Measurements from ENCODE around the gene FBXO30. TPM values are rescaled to one million over a fixed set of nuclear protein-coding genes. Genes with fewer than 3 reads are reported as not detected.

The FBXO30 gene
- total RNA-seq (2014; rRNA removed; shearing (Covaris generic)) = 7.2 and 8.6 TPM in 2 replicates

DNA sequence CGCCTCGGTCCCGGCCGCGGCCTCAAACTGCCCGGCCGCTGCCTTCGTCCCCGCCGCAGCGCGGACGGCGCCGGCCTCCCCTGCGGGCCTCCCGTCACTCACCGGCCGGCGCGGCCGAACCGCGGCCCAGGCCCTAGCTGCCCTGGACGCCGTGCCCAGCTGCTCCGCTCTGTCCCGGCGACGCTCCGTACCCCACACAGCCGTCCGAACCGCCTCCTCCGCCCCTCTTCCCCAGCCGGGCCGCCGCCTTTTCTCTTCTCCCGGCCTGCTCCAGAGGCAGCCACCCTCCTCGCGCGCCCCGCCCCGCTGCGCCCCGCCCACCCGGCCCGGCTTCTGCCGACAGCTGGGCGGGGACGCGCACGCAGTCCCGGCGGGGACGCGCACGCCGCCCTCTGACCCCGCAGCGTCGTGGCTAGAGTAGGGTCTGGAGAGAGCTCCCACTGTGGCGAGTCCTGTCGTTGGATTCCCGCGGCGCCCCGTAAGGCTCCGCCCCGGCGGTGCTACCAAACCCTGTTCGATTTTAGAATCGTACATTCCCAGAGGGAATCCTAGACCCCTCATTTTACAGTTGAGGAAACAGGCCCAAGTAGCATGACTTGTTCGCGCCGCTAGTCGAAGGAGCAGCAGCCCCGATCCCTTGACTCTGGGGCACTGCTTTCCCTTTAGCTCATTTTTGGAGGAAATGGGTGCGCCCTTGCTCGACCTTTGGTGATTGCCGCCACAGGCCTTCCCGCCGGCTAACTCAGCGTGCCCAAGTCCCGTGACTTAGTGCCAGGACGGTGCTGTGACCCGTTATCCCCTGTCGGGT is at the start of gene FBXO30:
Gene FBXO30, minus strand, starts transcription at position 295 of the 808 bp plus-strand sequence. CDS start 8,390 bp downstream, outside the sequence.
- peak; percentile 59 for DNase-seq (ENCODE audit: low spot score)

- DNase-seq (ENCODE audit: low spot score) = no peak
These were observed 49.5 kb upstream of the FBXO30 start for GRCh38 chr6:145863988-145864616.

DNA sequence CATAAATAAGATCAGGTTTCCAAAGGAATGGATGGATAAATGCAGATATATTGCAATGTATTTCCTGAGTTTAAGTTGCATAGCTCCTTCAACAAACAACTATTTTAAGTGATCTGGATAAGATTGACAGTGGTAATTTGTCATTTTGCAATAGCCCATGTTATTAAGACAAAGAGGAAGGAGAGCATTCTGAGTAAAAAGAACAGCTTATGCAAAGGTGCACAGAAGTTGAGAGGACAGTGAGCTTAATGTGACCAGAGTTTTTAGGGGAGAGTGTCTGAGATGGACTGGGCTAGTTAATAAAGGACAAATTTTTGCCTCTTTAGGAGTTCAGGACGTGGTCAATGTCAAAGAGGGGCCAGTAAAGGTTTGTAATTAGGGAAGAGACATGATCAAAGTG is 48.8 kb upstream of the FBXO30 start:
- DNase-seq (ENCODE audit: low spot score) = no peak

- no peak for DNase-seq (ENCODE audit: low spot score)
These were observed 46.0 kb upstream of the FBXO30 start for GRCh38 chr6:145860562-145860961.

DNA sequence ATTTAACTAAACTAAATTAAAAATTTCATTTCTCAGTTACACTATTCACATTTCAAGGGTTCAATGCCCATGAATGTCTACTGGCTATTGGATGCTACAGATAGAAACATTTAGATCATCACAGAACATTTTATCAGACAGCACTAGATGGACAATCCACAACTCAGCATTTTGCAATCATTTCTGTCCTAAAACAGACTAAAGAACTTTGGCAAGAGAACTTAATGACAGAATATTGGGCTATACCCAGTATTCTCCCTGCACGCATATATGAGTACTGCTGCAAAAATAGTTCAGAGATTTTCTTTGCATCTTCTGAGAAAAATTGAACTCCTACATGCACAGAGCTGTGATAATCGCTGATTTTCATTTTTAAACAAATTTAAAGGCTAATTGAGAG is 36.1 kb upstream of the FBXO30 start:
- no peak for DNase-seq (ENCODE audit: low spot score)

- no peak for DNase-seq (ENCODE audit: low spot score)
These were observed 33.9 kb upstream of the FBXO30 start for GRCh38 chr6:145848541-145848940.

GRCh38 chr6:145845557-145845956 is 31.0 kb upstream of the FBXO30 start:
- DNase-seq (ENCODE audit: low spot score) = no peak

DNA sequence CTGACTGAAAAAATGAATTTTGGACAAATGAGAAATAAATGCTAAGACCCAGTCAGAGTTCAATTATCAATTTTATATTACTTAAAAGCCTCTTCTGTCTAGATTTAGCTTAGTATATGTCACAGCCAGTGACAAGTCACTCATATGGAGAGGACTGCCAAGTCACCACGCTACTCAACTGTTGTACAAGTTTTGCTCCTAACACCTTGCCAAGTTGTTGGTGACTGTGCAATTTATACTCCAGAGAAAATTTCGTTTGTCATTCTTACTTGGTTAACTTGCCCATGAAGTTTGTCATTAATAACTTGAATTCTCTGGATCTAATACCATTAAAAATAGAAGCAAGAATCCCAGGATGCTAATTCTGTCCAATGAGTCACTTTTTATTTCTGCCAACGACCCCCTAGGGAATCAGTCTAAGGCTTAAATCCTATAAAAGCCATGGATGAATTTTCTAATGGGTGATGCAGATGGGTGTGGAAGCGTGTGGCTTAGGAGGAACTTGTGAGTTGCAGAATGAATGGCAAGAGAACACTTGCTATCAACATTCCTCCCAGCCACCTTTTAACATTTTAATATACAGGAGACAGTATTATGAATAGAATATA is 30.4 kb upstream of the FBXO30 start:
- no peak for DNase-seq (ENCODE audit: low spot score)

GRCh38 chr6:145842693-145843546 is 28.3 kb upstream of the FBXO30 start:
- DNase-seq (ENCODE audit: low spot score) = no peak

GRCh38 chr6:145841668-145842067 is 27.1 kb upstream of the FBXO30 start:
- DNase-seq (ENCODE audit: low spot score) = no peak

DNA sequence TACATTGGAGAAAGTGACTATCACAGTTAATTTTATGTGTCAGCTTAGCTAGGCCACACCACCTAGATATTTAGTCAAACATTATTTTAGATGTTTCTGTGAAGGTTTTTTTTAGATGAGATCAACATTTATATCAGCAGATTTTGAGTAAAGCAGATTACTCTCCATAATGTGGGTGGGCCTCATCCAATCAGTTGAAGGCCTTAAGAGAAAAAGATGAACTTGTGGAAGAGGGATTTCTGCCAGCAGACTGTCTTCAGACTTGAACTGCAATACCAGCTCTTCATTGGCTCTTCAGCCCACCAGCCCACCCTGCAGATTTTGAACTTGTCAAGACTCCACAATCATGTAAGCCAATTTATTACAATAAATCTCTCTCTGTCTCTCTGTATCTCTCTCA is 25.1 kb upstream of the FBXO30 start:
- no peak for DNase-seq (ENCODE audit: low spot score)

DNA sequence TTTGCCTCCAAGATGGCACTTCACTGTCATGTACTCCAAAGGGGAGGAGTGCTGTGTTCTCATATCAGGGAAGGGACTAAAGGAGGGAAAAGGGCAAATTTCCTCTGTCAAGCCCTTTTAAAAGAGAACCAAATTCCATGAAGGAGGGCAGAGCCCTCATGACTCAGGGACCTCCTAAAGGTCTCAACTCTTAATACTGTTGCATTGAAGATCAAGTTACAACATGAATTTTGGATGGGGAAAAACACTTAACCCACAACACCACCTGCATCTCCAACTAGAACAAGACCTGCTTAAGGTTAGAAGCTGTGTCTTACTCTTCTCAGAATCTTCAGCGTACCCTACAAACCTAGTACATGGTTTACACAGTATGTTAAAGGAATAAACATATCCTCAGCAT is 23.7 kb upstream of the FBXO30 start:
- DNase-seq (ENCODE audit: low spot score) = no peak

DNA sequence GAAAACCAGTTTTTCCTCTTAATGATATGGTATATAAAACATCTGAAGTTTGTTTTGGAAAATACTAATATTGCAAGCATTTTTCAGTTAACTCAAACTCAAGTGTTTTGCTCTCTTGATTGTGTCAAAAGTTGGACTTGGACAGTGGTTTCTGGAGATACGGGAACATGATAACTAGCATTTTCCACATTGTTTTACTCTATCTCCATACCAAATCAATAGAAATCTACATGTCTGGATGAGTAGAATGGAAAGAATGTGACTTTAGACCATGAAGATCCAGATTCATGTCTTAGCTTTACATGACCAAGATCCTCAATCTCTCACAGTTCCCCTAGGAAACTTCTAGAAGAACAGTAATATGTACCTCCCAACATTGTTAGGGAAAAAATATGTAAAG is 22.2 kb upstream of the FBXO30 start:
- DNase-seq (ENCODE audit: low spot score) = no peak

DNA sequence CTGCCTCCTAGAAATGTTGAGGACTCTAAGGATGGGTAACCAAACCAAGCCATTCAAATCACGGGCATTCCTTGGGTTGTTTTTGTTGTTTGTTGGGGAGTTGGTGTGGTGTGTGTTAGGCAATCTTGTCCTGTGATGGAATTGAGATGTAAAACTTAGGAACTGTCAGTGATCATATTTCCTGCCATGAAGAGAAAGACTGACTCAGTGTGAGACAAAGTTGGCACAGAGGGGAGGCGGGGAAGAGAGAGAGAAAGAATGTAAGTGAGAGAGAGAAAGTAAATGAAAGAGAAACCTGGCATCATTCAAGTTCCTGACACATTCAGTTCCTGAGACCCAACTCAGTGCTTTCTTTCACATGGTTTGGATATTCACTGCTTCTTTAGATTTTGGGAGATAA is 21.6 kb upstream of the FBXO30 start:
- peak; percentile 13 for DNase-seq (ENCODE audit: low spot score)

DNA sequence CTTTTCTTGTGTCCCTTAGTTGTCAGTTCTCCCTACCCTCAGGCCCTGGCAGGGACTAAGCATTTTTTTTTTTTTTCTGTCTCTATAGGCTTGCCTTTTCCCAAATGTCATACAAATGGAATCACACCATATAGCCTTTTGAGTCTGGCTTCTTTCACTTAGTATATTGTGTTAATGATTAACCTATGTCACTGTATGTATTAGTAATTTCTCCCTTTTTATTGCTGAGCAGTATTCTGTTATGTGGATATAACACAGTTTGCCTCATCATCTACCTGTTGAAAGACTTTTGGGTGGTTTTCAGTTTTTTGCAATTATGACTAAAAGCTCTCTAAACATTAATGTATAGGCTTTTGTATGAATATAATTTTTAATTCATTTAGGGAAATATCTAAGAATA is 16.0 kb upstream of the FBXO30 start:
- no peak for DNase-seq (ENCODE audit: low spot score)

DNA sequence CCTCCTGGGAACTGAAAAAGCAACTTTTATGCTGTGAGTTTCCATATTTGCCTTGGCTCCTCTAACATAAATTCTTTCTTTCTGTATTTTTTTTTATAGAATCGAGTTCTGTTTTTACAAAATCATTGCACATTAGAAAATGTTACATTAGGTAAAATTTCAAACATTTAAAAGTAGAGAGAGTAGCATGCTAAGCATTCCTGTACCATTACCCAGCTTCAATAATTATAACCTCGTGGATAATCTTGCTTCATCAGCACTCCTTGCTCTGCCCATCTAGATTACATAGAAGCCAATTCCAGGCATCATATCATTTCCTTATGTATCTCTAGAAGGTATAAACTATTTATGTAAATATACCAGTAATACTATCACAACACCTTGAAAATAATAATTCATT is 15.4 kb upstream of the FBXO30 start:
- no peak for DNase-seq (ENCODE audit: low spot score)

GRCh38 chr6:145829102-145829501 is 14.5 kb upstream of the FBXO30 start:
- no peak for DNase-seq (ENCODE audit: low spot score)

DNA sequence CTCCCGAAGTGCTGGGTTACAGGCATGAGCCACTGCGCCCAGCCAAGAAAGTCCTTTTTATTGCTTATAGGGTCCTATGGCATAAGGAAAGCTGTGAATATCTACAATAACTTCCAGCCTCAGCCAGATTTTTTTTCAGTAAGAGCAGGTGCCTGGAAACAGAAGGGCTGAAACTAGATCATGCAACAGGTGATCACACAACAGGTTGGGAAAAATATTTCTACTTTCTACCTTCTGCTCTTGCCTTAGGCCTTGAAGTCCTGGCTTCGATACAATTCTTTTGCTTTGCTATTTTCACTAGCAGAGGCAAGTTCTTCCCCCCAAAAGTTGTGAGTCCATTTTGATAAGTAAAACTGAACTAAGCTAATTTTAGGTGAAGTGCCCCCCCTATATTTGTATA is 9.7 kb upstream of the FBXO30 start:
- no peak for DNase-seq (ENCODE audit: low spot score)

DNA sequence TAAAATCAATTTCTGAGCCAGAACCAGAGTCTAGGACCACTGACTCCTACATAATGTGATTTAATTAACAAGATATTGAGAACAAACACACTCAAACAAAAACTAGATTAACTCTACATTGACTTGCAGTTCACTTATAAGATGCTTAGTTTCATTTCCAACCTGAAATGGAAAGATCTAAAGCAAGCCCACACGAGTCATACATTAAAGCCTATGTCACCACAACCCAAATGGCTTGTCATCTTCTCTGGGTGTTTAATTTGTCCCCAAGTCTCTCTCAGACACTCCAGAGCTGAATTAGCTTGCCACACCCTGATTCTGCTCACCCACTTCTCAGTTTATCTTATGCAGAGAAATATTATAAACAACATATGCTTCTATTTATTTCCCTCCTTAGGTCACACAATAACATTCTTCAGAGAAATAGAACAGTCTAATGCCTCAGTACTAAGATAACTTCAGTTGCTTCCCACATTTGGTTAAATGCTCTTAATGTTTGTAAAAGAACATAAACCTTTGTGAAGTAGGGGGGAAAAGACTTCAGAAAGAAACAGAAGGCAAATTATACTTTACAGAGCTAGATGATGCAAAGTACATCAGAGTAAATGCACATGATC is 8.8 kb upstream of the FBXO30 start:
- no peak for DNase-seq (ENCODE audit: low spot score)

- no peak for DNase-seq (ENCODE audit: low spot score)
These were observed 7.9 kb upstream of the FBXO30 start for GRCh38 chr6:145822456-145822855.

- DNase-seq (ENCODE audit: low spot score) = no peak
These were observed 5.4 kb upstream of the FBXO30 start for GRCh38 chr6:145819994-145820393.

DNA sequence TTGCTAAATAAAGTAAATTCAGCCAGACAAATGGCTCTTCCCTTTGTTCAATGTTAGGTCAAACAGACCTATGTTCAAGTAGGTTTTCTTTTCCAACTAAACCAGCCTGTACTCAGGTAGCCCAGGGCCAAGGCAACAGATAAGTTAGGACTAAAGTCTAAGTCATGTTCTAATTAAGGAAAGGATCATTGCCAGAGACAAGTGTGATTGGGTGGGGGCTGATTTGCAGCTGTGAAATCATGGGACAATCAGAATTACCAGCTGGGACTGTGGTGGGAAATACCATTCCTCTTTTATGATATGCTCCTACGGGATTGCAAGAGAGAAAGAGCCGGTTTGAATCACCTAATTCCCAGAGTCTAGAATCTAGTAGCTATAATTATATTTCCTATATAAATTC is 4.2 kb upstream of the FBXO30 start:
- DNase-seq (ENCODE audit: low spot score) = no peak
